ENCODE results near the gene DNA2. TPM values are rescaled to one million over a fixed set of nuclear protein-coding genes. Genes with fewer than 3 reads are reported as not detected.
"Not testable (repeated sequence)": the region's sequence is repeated elsewhere in the genome, so short reads cannot be mapped to it uniquely, and the experiment has no call there.

DNA2 gene
- polyA plus RNA-seq, 3 donors, result 0.67 to 1.1 (median 0.93) TPM

DNA sequence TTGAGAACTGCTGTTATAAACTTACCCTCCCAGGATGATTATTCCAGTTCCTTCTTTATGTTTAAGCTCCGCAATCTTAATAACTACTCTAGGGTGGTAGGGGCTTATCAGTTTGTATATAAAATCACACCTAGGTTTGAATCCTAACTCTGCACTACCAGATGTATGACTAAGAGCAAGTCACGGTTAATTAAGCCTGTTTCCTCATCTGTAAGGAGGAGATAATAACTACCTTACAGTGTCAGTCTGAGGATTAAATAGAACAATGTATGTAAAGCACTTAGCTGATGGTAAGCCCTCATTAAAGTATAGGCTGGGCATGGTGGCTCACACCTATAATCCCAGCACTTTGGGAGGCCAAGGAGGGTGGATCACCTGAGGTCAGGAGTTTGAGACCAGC is 9.2 kb downstream of the DNA2 start:
- no peak overlapping the region for H3K27ac ChIP-seq (ENCODE audit: low read depth, low read length)
- WGBS, 3 donors, result 87 to 96% (median 95%) methylated on average over 2 of the region's 2 CpGs

DNA sequence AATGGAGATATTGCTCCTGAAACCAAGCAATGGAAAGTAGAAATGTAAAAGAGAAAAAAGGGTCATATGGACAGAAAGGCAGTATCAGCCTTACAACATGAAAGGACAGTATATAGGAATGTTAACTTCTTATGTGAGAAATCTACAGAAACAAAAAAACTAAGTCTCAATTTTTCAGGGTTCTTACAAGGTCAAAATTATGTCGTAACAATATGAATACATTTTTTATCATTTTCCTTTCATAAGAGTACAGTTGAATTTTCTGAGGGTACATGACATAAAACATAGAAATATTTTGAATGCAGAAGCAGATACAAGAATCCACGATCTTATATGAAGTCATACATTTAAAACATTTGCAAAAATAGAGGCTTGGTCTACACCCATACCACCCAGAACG is 10.7 kb downstream of the DNA2 start:
- no peak overlapping the region for H3K27ac ChIP-seq (ENCODE audit: low read depth, low read length)
- WGBS, 3 donors, result 94 to 96% (median 95%) methylated on average over 3 of the region's 3 CpGs

DNA sequence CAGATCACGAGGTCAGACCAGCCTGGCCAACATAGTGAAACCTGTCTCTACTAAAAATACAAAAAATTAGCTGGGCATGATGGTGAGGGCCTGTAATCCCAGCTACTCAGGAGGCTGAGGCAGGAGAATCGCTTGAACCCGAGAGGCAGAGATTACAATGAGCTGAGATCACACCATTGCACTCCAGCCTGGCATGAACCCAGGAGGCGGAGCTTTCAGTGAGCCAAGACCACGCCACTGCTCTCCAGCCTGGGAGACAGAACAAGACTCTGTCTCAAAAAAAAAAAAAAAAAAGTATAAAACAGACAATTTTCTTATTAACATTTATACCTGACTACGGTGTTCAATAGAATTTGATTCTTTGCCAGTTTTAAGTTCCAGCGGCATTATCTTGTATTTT is 22.1 kb downstream of the DNA2 start:
- WGBS, 3 donors, result 69 to 78% (median 74%) methylated on average over 7 of the region's 7 CpGs
- not testable (repeated sequence) for H3K27ac ChIP-seq (ENCODE audit: low read depth, low read length)

DNA sequence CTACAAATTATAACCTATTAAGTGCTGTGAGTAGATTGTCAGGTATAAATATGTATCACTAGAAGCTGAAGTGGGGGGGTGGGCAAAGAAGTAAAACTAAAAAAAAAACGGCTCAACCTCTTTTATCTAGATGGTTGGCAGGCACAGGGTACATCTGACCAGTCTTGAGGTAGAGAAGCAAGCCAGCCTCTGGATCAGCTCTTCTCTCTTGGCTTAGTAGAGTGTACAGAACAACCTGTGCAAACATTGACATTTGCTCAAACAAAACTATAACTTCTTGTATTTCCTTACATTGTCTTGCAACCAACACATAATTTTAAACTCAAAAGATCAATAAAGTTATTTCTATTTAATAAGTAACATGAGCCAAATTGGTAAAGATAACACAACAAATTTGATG is 25.6 kb downstream of the DNA2 start:
- WGBS, 3 donors, result 28 to 96% (median 74%) methylated on average over 1 of the region's 1 CpG
- H3K27ac ChIP-seq (ENCODE audit: low read depth, low read length), result no peak overlapping the region

DNA sequence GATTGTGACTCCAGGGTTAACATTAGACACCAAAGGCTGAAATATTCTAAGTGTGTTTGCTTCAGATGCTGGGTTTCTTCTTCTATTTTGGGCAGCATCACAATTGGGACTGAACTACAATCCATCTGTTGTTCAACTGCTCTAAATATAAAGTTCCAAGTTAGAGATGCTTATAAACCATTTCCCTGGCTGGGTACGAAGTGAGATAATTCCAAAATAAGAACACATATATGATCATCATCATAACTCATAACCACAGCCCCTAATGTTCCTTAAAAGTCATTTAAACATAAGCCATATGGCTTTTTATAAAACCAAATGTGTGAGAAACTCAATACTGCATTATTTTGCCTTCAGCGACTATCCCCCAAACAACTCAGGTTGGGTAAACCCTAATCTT is 28.8 kb downstream of the DNA2 start:
- H3K27ac ChIP-seq (ENCODE audit: low read depth, low read length), result no peak overlapping the region
- WGBS, 3 donors, result 96 to 99% (median 98%) methylated on average over 2 of the region's 2 CpGs

DNA sequence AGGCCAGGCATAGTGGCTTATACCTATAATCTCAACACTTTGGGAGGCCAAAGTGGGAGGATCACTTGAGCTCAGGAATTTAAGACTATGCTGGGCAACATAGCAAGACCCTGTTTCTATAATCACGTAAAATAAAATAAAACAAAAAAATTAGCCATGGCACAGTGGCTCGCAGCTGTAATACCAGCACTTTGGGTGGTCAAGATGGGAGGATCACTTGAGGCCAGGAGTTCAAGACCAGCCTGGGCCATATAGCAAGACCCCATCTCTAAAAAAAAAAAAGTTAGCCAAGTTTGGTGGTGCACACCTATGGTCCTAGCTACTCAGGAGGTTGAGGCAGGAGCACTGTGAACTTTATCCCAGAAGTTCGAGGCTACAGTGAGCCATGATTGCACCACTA is 30.9 kb downstream of the DNA2 start:
- WGBS, 3 donors, result 92 to 95% (median 94%) methylated on average over 3 of the region's 3 CpGs
- H3K27ac ChIP-seq (ENCODE audit: low read depth, low read length), result no peak overlapping the region

DNA sequence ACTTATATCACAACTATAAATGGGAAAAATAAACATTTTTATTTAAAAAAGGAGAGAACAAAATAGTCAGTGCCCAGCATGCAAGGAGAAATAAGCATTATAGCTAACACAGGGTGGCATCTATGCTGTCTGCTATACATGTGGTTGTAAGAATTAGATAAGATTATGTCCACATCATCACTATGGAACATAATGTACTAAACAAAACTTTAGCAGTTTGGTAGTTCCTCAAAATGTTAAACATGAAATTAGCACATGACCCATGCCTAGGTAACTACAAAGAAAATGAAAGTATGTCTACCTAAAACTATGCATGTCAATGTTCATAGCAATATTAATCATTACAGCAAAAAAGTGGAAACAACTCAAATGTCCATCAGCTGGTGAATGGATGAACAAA is 36.0 kb downstream of the DNA2 start:
- no peak overlapping the region for H3K27ac ChIP-seq (ENCODE audit: low read depth, low read length)

DNA sequence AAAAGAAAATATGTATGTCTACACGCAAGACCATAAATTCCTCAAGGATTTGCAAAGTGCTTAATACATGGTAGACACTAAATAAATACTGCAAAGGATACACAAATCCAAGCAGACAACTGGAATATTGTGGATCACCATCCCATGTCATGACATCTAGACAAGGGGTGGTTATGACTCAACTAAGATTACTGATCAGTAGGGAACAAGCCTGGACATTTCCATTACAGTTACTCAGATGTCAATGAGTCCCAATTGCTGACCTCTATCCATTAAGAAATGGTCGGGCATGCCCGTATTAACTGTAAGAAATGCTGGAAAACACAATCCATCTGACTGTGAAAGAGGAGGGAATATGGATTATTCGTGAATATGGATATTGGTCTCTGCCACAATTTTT is 37.1 kb downstream of the DNA2 start:
- 96 to 97% (median 97%) methylated on average over 4 of the region's 4 CpGs for WGBS, 3 donors
- no peak overlapping the region for H3K27ac ChIP-seq (ENCODE audit: low read depth, low read length)

DNA sequence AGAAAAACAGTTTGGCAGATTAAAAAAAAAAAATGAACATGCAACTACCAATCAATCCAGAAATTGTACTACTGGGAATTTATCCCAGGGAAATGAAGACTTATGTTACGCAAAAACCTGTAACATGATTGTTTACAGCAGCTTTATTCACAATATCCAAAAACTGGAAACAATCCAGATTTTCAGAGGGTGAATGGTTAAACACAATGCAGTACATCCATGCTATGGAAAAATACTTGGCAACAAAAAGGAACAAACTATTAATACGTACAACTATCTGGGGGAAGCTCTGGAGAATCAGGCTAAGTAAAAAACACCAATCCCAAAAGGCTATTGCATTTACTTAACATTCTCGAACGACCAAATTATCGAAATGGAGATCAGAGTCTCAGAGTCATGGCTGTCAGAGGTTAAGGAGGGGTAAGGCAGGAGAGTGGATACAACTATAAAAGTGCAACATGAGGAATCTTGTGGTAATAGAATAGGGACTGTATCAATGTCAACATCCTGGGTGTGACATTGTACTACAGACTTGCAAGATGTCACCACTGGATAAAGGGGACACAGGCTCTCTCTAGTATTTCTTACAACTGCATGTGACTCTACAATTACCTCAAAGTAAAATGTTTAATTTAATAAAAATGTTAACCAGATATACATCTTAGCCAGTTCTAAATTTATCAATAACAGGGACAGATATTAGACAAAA is 43.2 kb downstream of the DNA2 start:
- WGBS, 3 donors, result 86 to 89% (median 89%) methylated on average over 5 of the region's 5 CpGs
- H3K27ac ChIP-seq (ENCODE audit: low read depth, low read length), result no peak overlapping the region

DNA sequence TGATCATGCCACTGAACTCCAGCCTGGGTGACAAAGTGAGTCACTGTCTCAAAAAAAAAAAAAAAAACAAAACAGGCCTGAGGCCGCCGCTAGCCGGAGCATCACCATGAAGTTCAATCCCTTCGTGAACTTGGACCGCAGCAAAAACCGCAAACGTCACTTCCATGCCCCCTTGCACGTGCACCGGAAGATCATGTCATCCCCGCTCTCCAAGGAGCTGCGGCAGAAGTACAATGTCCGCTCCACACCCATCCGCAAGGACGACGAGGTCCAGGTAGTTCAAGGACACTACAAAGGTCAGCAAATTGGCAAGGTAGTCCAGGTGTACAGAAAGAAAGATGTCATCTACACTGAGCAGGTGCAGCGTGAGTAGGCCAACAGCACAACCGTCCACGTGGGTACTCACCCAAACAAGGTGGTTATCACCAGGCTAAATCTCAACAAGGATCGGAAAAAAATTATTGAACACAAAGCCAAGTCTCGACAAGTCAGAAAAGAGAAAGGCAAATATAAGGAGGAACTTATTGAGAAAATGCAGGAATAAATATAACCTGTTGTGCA is 47.2 kb downstream of the DNA2 start:
- WGBS, 3 donors, result 91 to 94% (median 91%) methylated on average over 20 of the region's 20 CpGs
- no peak overlapping the region for H3K27ac ChIP-seq (ENCODE audit: low read depth, low read length)

DNA sequence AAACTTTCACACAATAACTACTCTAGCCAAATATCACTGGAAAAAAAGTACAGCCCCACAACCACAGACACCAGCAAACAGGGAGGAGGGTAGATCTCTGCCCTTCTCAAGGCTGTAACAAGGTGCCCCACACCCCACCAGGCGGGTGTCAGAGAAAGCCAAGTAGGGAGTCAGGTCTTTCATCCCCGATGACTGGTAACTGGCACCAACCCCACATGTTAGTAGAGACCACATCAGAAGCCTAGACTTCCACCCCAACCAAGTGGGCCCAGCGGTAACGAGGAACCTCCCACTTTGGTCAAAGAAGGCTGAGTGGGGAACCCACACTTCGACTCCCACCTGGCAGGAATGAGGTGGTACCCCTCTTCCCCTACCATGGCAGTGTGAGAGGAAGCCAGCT is 48.3 kb downstream of the DNA2 start:
- WGBS, 3 donors, result 81 to 85% (median 85%) methylated on average over 5 of the region's 5 CpGs
- H3K27ac ChIP-seq (ENCODE audit: low read depth, low read length), result no peak overlapping the region

DNA sequence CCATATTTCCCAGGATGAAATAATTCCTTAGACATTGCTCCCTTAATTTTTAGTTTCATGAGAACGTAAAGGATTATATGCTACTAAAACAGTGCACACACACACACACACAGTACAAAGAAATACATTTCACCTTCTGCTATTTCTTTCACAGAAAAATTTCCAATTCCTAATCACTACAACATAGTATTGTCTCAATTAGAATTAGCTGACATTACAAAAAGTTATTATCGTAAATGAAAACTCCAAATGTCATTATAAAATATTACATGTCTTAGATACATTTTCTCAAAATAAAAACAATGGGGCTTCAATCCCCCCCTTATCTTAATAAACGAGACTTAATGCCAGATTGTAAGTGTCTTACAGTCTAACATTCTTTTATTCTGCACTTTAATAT is 52.4 kb downstream of the DNA2 start:
- 85 to 96% (median 96%) methylated on average over 3 of the region's 3 CpGs for WGBS, 3 donors
- H3K27ac ChIP-seq (ENCODE audit: low read depth, low read length), result no peak overlapping the region

DNA sequence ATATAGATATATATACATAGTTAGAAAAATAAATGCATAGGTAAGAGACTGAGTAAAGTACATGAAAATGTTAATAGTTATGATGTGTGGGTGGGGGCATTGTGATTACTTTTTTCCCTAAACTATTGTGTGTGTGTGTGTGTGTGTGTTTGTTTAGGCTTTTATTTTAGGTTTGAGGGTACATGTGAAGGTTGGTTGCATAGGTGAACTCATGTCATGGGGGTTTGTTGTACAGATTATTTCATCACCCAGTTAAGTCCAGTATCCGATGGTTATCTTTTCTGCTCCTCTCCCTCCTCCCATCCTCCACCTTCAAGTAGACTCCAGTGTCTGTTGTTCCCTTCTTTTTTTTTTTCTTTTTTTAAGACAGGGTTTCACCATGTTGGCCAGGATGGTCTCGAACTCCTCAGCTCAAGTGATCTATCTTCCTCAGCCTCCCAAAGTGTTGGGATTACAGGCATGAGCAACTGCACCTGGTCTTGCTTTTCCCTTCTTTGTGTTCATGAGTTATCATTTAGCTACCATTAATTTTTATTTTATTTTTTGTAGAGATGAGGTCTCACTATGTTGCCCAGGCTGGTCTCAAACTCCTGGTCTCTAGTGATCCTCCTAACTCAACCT is 62.8 kb downstream of the DNA2 start:
- WGBS, 3 donors, result 90 to 96% (median 91%) methylated on average over 2 of the region's 2 CpGs
- no peak overlapping the region for H3K27ac ChIP-seq (ENCODE audit: low read depth, low read length)

DNA sequence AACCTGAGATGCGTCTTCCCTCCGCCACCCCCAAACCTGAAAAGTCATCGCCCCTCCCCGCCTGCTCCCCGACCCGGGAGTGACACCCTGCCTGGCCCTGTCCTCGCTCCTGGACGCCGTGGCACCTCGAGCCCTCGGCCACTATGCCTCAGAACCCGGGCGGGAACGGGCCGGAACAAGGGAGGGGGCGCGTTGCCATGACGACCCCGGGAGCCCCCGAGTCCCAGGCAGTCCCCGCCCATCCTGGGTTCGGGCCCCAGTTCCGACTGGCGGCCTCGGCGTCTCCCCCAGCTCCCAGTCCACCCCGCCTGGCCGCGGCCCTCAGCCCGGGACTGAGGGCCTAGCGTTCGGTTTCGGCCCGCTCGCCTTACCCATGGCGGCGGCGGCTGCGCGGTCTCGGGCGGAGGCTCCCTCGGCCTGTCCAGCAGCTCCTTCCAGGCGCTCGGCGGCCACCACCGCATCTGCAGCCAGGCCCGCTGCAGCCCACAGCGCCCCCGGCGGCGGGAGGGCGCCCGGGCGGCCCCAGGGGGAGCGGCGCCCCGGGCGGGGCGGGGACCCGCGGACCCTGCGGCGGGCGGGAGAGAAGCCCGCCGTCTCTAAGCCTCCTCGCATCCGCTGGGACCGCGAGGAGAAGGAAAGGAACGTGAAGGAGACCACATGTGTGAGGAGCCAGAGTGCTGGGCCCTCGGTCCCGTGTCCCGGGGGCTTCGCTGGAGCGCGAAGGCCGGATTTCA is 64.8 kb downstream of the DNA2 start, which contains the start of gene RUFY2:
Gene RUFY2 (minus strand): TSS at position 463 of the 734 bp plus-strand sequence. CDS start 88 bp downstream, at position 375.
- peak within 1 kb of the TSS; percentile 83 for H3K27ac ChIP-seq (ENCODE audit: low read depth, low read length)
- WGBS, 3 donors, result 0 to 1% (median 0%) methylated on average over 61 to 79 of the region's 79 CpGs

DNA sequence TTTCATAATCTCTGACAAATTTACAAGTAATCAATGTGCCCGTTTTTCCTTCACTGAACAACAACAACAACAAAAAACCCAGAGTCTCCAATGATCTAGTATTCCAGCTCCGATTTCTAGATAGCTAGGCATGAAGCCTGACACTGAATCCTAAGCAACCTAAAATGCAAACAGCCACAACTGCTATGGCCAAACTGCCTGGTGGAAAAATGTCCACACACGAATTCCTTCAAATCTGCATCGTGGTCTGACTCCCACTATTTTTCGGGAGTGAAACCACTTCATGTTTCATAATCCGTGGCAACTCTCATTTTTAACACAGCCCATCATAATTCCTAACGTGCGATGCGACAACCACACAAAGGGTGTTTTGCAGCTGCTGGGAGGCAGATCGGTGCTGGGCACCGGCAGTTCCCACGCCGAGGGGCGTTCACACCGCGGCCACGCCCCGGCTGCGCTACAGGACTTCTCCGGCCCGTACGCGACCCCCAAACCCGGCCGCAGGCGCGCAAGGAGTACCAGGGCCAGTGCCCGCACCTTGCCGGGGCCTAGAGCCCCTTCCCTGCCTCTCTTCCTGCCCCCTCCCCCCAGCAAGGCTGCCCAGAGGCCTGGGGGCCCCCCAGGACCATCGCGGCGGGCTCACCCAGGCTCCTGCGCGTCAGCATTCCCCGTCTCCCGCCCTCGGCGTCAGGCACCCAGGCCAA is 65.5 kb downstream of the DNA2 start:
- 1 to 2% (median 1%) methylated on average over 35 to 38 of the region's 38 CpGs for WGBS, 3 donors
- peak overlapping the region; percentile 60 for H3K27ac ChIP-seq (ENCODE audit: low read depth, low read length)

DNA sequence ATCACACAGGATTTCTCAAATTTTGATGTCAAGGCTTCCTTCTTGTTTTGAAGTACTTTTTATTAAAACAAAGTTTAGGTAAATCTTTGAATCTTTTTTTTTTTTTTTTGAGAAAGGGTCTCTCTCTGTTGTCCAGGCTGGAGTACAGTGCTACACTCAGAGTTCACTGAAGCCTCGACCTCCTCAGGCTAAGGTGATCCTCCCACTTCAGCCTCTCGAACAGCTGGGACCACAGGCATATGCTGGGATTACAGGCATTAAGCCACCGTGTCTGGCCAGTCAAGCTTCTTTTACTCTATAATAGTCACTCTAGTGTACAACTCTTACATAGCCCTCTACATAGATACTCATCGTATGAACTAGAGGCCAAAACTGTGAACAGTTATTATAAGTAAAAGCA is 68.1 kb downstream of the DNA2 start:
- WGBS, 3 donors, result 83 to 90% (median 84%) methylated on average over 4 of the region's 4 CpGs
- no peak overlapping the region for H3K27ac ChIP-seq (ENCODE audit: low read depth, low read length)

DNA sequence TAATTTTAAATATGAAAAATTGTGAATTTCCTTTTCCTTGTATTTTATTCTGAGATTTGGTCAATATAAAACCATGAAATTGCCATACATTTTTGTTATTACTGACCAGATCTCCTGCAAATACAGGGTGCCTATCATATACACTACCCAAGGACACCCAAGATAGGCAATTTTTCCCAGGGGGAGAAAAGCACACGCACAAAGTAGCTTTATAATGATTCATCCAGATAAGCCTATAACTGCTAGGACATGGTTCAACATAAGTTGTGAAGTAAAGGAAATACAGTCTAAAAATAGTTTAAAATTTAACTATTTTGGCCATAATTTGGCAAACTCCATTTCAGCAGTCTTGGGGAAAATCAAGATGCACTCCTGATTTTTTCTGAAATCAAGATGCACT is 69.5 kb downstream of the DNA2 start:
- WGBS, 3 donors, result 54 to 67% (median 67%) methylated on average over 1 of the region's 1 CpG

DNA sequence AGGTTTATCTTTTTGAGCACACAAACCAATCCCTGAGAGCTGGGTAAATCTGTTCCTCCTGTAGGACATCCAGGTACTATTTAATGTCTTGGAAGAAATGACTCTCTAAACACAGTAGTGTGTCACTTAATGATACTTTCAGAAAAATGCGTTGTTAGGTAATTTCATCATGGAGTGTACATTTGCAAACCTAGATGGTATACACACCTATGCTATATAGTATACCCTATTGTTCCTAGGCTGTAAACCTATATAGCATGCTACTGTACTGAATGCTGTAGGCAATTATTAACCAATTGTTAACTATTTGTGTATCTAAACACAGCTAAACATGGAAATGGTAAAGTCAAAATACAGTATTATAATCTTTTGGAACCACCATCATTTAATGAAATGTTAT is 74.8 kb downstream of the DNA2 start:
- no peak overlapping the region for H3K27ac ChIP-seq (ENCODE audit: low read depth, low read length)
- 89 to 98% (median 98%) methylated on average over 1 of the region's 1 CpG for WGBS, 3 donors

More for the DNA sequence above, 69.5 kb downstream of the DNA2 start:
- H3K27ac ChIP-seq (ENCODE audit: low read depth, low read length), result no peak overlapping the region

DNA sequence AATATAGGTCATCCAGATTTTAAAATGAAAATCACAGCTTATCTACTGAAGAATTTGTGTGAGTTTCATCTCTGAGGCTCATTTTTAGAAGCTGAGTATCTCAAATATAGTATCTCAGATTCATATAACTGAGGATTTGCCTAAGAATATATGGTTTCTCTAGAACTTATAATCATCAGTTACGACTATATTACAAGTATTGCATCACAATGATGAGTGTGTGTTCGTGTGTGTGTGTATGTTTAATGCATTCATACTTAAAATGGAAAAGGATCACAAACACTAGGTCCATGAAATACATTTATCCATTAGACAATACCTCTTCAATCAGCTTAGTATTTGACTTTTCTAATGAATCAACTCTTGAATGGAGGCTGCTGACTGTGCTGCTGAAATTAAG is 86.0 kb downstream of the DNA2 start:
- no peak overlapping the region for H3K27ac ChIP-seq (ENCODE audit: low read depth, low read length)
- WGBS, 3 donors, result 82 to 87% (median 83%) methylated on average over 2 of the region's 2 CpGs
